Activated CD8-positive, alpha-beta memory T cell treated with anti-CD3 and anti-CD28 coated beads for 1 hour (primary cell): ENCODE data around the gene MTCL1.
A peak's percentile ranks its signal among the peaks of the same experiment; 100 is the strongest.
"Not testable (repeated sequence)": the region's sequence is repeated elsewhere in the genome, so short reads cannot be mapped to it uniquely, and the experiment has no call there.

Experiments used
- DNase-seq, 2 donors: peaks; one replicate each; pipeline ENCODE4 v3.0.0-alpha.2; 2020; ENCODE audit warnings: low read depth in 1 of 2; ENCODE audit errors: extremely low read depth in 1 of 2

MTCL1 gene

DNA sequence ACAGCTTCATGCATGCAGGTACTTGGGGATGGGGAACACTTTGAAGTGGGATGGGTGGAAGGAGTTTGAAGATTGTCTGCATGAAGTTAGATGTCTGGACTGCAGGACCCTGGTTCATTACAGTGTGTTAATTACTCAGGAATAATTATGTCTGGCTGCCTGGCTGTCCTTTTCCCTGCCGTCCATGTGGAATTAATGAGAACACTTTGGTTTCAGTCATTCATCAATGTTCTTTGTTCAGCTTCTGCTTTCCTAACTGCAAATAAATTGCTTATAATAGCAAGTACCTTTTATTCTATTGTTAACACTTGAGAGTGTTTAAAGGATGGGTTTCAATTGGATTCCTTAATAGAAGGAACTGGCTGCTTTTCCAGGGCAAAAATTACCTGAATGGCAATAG lies 35.8 kb downstream of the MTCL1 start:
- no peak for DNase-seq

DNA sequence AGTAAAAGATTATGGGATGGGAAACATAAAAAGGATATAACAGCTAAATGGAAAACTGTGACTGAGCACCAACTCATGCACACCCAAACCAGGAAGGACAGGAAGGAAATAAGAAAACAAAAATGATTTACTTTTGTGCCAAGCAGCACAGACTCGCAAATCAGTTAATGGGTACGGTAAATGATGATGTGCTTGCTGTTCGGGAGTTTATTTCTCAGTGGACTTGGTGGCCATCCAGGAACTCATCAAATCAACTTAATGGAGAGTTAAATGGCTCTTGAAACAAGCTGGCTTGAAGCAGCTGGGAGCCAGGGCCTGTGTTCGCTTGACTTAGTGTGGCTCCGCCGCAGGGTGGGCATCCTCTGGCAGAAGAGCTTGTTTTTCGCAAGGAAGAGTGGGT lies 36.2 kb downstream of the MTCL1 start:
- DNase-seq: no peak

DNA sequence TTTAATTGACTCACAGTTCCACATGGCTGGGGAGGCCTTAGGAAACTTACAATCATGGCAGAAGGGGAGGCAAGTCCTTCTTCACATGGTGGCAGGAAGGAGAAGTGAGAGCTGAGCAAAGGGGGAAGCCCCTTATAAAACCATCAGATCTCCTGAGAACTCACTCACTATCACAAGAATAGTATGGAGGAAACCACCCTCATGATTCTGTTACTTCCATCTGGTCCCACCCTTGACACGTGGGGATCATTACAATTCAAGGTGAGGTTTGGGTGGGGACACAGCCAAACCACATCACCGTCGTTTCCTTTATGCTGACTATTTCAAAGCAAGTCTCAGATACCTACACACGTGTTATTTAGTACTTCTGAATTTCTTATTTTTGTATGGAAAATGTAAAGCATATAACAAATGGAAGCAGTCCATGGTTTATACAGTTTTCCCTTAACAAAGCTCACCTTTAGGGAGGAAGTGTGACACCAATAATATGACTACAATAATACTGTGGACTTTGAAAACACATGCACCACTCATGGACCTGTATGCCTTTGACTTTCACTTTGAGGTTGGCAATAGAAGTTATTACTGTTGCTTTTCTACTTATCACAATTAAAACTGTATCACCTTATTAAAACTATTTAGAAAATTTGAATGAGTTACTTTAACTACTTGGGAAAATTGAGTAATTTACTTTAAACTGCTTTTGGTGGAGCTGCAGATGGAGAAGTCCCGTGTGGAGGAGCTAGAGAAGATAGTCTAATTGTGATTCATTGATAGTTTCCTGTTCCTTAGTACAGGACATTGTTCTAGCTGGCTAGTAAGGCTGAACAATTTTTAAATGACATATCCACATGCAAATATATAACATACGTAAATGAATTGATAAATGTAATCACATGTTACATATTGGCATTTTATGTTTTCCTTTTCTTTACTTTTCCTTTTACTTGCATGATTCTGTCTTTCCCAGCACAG lies 37.3 kb downstream of the MTCL1 start:
- DNase-seq: no peak

DNA sequence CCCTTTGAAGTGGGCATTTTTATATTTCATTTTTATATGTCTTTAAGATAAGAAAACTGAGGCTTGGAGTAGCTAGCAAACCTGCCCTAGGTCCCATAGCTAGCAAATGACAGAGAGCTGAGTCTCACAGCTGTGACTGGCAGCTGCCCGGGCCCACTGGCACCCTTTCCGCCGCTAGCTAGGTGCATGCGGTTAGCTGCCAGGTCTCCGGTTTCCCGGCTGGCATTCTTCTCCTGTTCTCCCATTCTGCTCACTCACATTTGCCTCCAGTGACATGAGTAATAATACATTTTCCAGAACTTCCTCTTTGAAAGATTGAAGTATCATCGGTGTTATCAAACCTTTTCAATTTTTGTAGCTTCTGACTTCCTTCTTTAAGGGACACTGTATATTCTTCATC lies 38.7 kb downstream of the MTCL1 start:
- no peak for DNase-seq

DNA sequence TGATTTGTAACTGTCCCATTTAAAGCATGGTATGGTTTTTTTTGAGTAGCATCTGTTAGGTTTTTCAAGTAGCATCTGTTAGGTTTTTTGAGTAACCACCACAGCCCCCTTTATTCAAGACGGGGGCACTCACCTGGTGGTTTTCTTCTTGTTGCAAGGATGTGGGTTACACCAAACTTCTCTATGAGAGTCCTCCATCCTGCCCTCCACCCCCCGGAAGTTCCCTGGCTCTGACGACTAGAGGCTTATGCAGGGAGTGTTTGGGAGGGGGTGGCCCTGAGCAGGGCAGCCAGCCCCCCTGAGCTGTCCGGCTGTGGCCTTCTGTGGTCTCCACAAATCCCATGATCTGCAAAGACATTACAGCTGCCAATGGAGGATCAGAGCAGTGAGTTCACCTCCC lies 39.3 kb downstream of the MTCL1 start:
- DNase-seq: no peak

DNA sequence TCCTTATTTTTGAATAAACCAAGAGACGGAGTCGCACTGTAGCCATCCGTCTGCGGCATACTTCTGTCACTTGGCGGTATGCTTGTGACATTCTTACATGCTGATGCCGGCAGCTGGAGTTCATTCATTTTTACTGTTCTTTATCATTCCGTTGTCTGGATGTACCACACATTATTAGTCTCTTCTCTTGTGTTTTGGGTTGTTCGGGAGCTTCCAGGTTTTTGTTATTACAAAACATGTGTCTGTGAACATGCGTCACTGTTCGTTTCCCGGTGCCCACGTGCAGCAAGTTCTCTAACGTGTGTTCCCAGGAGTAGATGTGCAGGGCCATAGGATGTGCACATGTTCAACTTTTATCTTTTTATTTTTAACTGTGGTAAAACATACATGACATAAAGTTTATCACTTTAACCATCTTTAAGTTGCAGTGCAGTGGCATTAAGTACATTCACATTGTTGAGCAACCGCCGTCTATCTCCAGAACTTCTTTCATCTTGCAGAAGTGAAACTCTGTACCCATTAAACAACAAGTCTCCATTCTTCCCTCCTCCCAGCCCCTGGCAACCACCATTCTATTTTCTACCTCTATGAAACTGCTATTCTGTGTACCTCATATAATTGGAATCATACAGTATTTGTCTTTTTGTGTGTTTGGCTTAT lies 40.1 kb downstream of the MTCL1 start:
- no peak for DNase-seq

DNA sequence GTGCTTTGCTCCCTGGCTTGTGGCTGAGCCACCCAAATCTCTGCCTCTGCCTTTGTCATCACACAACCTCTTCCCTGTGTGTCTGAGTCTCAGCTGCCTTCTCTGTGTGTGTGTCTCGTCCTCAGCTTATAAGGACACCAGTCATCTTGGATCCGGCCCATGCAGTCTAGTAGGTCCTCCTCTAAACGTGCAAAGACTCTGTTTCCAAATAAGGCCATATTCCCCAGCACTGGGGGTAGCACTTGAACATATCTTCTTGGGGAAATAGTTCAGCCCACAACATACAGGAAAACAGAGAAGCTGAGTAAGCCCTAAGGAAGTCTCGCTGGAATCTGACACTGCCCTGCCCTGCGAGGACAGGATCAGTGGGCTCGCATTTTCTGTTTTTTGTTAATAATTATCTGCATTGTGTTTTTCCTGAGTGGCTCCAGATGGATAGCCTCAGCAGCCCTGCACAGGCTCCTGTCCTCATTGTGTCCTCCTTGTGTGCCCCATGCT lies 42.1 kb downstream of the MTCL1 start:
- DNase-seq: no peak

DNA sequence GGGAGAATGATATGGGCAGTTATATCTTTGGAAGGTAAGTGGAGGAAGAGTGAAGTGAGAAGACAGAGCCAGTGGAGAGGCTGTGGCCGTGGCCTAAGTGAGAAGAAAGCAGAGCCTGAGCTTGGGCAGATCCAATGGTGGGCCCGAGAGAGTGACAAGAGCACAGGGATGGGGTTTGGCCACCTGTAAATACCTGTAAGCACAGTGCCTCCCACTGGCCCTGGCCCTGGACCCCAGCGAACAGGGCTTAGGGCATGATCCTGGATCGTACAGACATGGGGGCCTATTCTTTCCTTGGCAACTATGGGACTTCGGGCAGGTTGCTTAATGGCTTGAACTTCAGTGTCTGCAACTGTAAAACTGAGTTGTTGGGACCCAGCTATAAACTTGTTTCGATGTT lies 44.1 kb downstream of the MTCL1 start:
- DNase-seq: no peak

DNA sequence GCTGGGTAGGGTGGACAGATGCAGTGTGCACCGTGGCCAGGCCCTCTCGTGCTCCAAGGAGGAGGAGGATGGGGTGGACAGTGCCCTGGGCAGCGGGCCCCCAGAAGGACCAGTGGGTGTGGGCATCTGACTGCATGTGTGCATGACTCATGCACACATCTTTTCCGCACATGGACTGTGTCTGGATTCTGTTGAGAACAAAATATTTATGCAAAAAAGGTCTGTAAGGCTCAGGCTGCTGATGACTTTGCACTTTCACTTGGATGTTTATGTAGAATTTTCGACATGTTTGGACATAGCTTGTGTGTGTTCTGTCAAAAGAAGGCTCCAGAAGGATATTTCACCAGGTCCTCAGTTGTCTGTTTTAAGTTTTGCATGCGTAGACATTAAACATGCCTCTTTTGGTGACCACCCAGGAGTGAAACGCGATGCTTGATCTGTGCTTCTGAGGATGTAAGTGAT lies 45.6 kb downstream of the MTCL1 start:
- DNase-seq: no peak

DNA sequence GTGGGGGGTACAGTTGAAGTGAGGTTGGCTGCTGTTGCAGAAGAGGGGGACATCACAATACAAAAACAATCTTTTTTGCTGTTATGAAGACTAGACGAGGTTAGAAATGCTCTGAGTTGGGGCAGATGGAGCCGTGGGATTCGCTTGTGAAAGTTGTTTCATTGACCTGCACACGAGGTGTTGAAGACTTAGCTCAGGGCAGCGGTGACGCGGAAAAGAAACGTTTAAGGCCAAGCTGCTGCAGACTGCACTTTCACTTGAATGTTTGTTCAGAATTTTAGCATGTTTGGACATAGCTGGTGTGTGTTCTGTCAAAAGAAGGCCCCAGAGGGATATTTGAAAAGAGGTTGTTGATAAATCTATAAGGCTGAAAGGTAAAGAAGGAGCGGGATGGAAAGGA lies 46.3 kb downstream of the MTCL1 start:
- no peak for DNase-seq

DNA sequence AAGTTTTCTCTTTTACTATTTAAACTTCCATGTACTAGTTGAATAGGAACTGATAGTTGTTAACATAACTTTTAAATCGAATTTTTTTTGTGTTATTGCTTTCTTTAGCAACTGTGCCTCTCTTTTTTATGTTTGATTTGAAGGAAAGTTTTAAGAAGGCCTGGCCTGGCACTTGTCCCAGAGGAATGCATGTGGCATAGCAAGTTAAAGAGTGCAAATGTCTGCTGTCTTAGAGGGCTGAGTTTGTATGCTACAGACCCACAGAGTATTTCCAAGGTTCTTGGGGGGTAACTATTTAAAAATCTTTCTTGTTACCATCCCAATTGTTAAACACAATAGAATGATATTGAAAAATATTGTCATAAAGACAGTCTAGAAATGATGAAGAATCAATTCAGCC lies 47.0 kb downstream of the MTCL1 start:
- DNase-seq: no peak

DNA sequence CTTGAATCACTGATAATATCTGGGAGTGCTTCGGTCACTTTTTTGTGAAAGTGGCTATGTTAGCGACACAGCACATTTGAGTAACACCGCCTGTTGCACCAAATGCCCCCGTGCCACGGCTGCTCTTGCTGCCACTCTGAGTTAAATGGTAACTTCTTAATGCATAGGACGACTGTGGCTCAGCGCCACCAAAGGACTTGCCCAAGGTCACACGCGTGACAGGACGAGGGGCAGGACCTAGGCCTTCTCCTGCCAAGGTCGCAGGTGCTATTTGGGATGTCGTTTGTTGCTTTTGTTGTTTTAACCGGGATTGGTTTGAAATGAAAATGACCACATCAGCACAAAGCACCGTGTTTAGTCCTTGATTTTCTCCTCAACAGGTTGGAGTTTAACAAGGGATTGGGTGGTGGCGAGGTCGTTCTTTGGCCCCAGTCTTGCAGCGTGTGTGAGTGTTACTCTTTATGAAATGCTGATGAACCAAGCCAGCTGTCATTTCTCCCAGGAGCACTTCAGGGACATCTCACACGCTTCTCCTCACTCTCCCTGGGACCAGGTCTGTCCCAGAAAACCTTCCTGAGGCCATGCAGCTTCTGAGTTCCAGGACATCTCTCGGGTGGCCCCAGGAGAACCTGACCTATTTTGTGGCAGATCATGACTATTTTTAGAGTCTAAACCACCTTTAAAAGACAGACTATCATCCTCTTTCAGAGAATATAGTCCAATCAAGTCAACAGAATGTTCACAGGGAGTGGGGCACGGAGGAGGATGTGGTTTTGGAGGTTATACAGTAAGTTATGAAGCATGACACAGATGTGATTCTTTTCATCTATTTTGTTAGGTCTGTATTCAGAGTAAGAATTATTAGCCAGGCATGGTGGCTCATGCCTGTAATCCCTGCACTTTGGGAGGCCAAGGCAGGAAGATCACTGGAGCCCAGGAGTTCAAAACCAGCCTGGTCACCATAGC lies 49.9 kb downstream of the MTCL1 start:
- DNase-seq: peak in 1 of 2 donors; percentile 8

DNA sequence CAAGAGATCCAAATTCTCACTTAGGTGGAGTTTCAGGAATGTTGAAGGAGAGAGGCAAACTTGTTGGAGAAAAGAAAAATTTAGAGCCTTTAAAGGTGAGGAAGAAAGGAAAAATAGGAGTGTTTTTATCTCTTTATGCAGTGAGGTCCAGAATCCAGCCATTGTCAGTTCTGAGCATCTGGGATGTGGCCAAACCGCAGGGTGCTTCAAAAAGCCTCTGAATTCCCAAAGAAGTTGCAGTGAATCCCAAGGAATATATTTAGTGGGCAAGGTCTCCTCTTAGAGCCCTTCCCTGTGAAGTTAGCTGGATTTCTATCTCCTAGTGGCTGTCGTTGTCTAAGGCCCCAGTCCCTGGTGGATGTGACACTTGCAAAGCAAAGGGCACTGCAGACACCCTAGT lies 51.2 kb downstream of the MTCL1 start:
- DNase-seq: no peak

DNA sequence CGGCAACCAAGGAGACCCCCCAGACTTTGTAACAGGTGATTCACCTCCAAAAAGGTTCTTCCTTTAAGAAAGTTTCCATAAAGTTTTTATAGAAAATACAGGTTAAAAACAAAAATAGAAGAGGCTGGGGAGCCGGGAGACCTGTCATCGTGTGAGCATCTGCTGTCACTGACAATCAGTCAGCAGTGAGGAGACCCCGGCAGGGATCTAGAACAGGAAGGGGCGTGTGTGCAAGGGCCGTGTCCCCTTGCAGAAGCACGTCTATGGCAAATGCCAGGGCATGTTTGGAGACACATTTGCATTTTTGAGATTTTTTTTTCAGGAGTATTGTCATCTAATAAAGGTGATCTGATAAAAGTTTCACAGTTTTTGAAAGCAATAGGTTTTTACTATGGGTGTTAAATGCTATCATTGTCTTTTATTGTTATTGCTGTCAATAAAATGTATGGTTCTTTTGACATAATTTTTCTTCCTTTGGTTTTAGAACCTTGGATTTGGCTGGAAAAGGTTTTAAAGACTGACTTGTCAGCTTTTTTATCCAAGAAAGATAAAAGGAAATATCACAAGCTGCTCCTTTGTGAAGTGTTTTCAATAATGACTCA lies 52.1 kb downstream of the MTCL1 start:
- DNase-seq: no peak

DNA sequence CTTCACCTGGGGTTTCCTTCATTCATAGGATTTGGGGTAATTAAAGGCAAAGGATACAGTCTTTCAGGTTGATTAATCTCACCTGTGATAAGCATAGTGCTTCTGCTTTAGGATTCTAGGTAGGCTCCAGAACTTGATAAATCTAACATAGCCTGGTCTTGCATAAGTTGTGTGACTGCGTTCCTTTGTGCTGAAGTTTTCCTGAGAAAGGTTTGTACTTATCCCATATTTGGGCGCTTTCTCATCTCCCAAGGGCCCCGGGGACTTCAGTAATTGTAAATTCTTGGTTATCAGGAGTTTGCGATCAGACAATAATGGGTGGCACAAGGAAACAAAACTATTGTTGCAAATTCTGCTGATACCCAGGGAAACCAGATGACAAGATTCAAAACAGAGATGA lies 53.1 kb downstream of the MTCL1 start:
- no peak for DNase-seq

DNA sequence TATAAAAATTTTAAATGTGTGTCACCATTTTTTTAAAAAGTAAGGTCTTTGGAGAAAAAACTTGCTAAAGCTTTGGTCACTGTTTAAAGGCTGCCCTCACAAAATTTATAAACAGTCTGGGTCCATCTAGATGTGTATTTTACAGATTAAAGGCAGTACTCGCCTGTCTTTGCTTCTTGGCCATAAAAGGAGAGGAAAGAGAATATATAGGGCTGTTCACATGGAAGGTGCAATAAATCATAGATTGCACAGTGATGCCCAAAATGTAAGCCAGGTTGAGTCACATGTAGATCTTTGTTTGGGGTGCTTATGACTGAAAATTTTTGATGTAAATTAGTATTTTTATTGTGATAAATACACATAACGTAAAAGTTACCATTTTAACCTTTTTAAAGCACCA lies 55.6 kb downstream of the MTCL1 start:
- no peak for DNase-seq

DNA sequence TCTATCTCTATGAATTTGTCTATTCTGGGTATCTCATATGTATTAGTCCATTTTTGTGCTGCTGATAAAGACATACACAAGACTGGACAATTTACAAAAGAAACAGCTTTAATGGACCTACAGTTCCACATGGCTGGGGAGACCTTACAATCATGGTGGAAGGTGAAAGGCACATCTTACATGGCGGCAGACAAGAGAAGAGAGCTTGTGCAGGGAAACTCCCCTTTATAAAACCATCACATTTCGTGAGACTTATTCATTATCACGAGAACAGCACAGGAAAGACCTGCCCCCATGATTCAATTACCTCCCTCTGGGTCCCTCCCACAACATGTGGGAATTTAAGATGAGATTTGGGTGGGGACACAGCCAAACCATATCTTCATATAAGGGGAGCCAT lies 56.2 kb downstream of the MTCL1 start:
- DNase-seq: not testable (repeated sequence)

DNA sequence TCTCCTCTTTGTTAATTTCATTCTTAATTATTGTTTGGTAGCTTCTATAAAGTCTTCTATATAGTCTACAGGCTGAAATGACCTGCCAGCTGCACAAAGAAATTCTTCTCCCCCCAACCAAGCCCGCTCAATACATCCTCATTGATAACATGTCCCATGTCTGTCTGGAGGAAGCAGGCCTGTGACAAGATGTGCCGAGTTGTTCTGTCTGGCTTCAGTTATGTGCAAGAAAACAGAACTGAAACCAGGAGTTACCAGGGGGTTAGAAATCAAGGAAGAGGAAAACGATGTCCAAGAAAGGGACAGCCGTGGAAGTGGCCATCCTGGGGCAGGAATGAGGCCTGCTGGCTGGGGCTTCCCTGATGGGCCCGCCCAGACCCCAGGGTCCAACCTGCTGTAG lies 57.6 kb downstream of the MTCL1 start:
- DNase-seq: no peak

DNA sequence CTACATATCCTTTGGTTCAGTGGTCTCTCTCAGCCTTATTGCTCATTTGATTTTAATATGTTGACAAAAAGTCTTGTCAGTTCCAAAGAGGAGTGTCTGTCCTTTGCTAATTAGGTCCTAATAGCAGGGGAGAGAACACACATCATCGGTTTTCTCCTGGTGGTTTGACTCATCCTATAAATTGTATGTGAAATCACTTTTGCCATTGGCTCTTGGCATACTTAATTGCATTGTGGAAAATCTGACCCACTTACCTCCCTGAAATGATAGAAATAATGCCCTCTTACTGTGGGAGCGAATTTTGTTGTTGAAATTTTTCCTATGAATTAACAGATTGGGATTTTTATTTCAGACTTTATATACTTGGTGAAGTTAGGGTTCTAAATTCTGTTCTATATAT lies 58.3 kb downstream of the MTCL1 start:
- no peak for DNase-seq

DNA sequence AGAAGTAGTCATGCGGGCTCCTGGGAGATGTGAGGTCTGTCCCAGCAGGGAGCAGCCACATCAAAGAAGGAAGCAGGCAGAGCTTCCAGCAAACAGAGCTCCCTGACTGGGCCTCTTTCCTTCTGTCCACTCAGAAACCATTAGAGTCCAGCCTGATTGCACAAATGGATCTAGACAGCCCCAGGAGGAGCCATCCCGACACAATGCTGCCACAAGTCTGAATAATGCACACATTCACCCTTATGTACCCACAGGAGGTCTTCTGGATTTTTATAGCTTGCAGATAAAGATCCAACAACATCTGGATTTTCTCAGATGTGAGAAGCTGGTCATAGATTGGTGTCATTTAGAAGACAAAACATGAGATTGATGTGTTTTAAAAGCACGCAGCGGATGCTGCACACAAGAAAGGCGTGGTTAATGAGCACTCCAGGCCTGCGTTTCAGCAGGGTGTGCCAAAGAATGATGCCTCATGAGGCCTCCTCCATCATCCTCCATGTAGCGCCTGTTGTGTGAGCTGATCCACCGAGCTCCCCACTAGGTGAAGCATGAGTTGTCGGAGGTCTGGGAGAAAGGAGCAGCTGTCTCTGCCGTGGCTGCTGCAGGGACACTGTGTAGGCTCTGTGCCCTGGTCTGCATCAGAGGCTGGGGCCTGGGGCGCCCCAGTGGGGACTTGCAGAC lies 60.6 kb downstream of the MTCL1 start:
- DNase-seq: no peak
